ENCODE results near the gene CYP4F3.
"Not testable (repeated sequence)": the region's sequence is repeated elsewhere in the genome, so short reads cannot be mapped to it uniquely, and the experiment has no call there.

Gene CYP4F3

DNA sequence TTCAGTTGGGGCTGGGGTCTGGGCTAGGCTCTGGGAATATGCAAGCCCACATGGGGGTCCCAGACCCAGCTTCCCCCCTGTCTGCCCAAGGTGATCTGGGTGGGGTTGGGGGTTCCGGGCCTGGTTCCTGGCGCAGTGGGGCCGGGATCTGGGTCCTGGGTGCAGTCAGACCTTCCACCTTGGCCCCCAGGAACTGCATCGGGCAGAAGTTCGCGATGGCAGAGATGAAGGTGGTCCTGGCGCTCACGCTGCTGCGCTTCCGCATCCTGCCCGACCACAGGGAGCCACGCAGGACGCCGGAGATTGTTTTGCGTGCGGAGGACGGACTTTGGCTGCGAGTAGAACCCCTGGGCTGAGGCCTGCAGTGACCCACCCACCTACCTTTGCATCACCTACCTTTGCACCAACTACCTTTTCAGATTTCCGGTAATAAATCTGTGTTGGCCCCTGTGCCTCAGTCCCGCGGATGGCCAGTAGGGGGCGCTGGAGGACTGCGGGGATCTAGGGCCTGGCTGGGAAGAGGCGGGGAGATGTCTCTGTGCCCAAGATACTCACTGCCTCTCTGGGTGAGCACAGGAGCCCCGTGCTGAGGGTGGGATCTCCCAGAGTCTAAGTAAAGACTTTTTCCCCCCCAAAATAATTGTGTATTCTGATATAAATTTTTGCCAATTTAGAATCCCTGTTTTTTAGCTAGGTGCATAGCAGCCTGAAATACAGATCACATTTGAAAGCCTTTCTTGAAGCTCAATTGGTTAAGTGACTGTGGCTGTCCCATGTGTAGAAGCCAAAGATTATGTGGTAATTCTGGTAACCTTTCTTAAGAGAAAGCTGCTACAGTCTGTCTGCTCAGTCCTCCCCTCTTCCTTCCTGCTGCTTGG is 11.5 kb upstream of the CYP4F3 start:
- no peak for DNase-seq (ENCODE audit: low read depth)

GRCh38 chr19:15631817-15632216 is 8.9 kb upstream of the CYP4F3 start:
- no peak for DNase-seq (ENCODE audit: low read depth)

DNA sequence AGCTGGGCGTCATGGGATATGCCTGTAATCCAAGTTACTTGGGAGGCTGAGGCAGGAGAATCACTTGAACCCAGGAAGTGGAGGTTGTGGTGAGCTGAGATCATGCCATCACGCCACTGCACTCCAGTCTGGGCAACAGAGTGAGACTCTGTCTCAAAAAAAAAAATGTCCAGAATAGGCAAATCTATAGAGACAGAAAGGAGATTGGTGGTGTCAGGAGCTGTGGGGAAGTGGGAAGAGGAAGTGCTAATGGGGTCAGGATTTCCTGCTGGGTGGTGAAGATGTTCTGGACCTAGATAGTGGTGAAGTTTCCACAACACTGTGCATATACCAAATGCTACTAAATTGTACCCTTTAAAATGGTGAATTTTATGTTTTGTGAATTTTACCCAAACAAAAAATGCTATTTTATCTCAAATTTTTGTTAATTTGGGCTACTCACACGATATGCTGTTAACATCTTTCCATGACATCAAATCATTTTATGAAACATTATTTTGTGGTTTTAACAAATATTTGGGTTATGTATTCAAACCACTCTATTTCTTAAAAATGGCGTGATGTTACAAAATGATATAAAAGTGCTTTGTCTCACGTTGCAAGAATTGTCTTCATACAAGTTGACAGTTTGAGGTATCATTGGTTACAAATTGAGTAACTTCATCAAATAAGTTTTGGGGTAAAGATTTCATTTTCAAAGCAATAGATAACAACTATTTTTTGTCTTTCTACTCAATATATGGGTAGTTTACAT is 7.4 kb upstream of the CYP4F3 start:
- no peak for DNase-seq (ENCODE audit: low read depth)

DNA sequence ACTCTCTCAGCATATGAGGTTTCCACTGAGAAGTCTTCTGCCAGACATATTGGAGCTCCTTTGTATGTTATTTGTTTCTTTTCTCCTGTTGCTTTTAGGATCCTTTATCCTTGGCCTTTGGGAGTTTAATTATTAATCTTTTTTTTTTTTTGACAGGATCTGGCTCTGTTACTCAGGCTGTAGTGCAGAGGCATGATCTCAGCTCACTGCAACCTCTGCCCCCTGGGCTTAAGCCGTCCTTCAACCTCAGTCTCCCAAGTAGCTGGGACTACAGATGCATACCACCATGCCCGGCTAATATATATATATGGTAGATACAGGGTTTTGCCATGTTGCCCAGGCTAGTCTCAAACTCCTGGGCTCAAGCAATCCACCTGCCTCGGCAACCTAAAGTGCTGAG is 6.6 kb upstream of the CYP4F3 start:
- no peak for DNase-seq (ENCODE audit: low read depth)

DNA sequence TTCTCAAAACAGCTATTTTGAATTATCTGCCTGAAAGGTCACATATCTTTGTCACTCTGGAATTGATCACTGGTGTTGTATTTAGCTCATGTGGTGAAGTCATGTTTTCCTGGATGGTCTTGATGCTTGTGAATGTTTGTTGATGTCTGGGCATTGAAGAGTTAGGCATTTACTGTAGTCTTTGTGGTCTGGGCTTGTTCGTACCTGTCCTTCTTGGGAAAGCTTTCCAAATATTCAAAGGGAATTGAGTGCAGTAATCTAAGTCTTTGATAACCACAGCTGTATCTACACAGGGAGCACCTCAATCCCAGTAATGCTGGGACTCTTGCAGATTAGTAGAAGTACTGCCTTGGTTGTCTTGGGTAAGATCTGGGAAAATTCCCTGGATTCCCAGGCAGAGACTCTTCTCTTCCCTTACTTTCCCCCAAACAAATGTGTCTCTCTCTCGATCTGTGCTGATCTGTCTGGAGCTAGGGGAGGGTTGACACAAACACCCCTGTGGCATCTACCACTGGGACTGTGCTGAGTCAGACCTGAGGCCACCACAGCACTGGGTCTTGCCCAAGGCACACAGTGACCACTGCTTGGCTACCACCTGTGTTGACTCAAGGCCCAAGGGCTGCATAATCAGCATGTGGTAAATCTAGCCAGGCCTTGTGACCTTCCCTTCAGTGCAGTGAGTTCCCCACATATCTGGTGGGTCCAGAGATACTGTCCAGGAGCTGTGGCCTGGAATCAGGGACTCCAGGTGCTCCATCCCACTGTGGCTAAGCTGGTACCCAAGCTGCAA is 5.5 kb upstream of the CYP4F3 start:
- DNase-seq (ENCODE audit: low read depth) = no peak

DNA sequence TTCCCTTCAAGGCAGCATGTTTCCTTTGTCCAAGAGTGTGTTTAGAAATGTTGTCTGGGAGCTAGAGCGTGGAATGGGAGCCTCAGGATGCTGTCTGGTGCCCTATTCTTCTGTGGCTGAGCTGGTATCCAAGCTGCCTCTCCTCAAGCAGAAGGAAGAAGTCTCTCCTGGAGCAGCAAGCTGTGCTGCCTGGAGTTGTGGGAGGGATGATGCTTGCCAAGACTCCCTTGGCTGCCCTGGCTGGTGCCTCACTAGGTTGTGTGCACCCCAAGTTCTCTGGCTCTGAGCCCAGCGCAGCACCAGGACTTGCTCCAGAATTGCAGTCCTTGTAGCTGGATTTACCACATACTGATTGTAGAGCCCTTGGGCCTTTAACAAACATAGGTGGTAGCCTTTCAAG is 4.7 kb upstream of the CYP4F3 start:
- DNase-seq (ENCODE audit: low read depth) = no peak

DNA sequence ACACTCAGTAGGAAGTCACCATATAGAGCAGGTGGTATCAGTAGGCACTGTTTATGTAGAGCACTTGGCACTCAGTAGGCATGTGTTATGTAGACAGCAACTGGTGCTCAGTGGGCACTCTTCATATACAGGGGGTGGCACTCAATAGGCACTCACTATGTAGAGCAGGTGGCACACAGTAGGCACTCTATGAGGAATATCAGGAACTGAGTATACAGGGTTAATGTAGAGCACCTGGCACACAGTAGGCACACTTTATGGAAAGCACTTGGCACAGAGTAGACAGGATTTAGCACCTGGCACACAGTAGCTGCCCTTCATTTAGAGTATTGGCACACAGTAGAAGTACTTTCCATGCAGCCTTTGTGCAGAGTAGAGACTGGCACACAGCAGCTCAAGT is 1.1 kb upstream of the CYP4F3 start:
- no peak for DNase-seq (ENCODE audit: low read depth)

DNA sequence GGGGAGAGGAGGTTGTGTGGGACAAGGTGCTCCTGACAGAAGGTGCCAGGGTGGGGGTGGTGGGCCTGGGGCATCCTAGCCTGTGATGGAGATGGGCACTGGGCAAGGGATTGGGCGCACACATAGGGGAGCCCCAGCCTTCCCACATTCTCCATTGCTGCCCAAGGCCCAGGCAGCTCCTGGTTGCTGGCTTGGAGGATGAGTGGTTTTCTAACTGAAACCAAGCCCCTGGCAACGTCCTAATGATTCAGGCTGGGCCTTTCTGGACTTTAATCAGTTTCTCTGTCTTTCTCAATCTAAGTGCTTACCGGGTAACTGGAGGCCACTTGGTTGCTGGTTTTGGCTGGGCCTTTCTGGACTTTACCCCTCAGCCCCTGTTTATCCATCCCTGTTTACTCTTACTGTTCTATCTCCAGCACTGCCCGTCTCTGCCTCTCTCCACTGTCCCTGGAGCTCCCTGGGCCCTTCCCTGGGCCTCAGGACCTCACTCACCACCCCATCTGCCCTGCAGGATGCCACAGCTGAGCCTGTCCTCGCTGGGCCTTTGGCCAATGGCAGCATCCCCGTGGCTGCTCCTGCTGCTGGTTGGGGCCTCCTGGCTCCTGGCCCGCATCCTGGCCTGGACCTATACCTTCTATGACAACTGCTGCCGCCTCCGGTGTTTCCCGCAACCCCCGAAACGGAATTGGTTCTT is 354 bp downstream of the CYP4F3 start:
- no peak for DNase-seq (ENCODE audit: low read depth)

DNA sequence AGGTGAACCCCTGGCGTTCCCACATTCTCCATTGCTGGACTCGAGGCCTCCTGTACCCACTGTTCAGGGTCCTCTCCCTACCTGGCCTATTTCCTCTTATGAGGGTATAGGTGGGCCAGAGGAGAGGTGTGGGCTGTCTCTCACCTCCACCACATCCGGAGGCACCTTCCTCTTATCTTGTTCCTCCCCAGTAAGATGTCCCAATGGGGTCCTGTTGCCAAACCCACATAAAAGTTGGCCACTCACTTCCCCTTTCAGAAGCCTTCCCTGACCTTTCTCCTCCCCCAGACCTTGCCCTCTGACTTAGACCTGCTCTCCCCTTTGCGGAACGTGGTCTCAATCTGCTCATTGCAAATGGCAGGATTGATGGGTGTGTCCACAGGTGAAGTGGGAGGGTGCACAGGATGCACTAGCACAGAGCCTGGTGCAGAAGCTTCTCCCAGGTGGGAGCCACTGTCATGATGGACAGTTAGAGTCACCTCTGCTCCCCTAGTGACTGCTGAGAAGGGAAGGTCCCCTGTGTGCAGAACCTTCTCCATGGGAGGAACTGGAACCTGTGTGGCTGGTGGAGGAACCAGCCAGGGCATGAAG is 1.3 kb downstream of the CYP4F3 start:
- DNase-seq (ENCODE audit: low read depth) = no peak

DNA sequence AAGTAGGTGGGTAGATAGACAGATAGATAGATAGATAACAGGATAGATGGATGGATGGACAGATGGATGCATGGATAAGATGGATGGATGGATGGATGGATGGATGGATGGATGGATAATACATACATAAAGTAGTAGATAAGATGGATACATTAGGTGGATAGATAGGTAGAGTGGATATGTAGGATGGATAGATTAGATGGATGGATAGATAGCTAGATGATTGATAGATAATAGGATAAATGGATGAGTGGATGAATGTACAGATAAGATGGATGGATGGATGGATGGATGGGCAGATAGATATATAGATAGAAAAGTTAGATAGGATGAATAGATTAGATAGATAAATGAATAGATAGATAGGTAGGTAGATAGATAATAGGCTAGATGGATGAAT is 2.1 kb downstream of the CYP4F3 start:
- DNase-seq (ENCODE audit: low read depth) = no peak

GRCh38 chr19:15643387-15643786 is 2.7 kb downstream of the CYP4F3 start:
- no peak for DNase-seq (ENCODE audit: low read depth)

GRCh38 chr19:15644066-15644741 is 3.5 kb downstream of the CYP4F3 start:
- no peak for DNase-seq (ENCODE audit: low read depth)

- DNase-seq (ENCODE audit: low read depth) = no peak
Observed at GRCh38 chr19:15644816-15645215, 4.1 kb downstream of the CYP4F3 start.

DNA sequence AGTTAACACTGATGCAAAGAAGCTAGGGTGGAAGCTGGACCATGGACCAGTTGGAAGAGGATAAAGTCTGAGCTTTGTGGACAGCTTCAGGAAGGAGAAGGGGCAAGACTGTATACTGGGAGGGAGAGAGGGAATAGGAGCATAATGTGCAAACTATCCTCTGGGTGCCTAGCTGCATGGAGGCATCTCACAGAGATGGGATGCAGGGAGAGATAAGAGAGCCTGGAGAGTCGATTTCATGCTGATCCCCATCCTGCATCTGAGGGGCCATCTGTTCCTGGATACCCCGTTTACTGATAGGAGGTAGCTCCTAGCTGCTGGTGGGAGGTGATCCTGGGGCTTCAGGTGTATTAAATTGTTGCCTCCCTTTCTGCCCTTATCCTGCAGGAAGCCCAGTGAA is 8.8 kb downstream of the CYP4F3 start:
- no peak for DNase-seq (ENCODE audit: low read depth)

GRCh38 chr19:15650123-15650522 is 9.4 kb downstream of the CYP4F3 start:
- not testable (repeated sequence) for DNase-seq (ENCODE audit: low read depth)

DNA sequence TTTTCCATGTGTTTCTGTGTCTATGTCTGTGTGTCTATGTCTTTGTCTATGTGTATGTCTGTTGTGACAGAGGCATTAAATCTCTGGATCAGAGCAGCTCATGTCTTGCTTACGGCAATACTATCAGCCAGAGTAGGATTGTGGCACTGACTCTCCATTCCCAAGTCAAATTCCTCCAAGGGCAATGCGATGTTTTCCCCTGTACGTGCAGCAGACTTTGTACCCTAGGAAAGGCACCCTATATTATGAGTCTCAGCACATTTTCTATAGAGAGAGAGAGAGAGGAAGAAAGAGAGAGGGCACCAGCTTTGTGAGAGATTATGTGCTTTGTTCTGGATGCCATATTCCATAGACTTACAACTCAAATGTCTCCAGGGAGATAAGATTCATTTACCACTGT is 11.1 kb downstream of the CYP4F3 start:
- DNase-seq (ENCODE audit: low read depth) = no peak

- no peak for DNase-seq (ENCODE audit: low read depth)
Observed at GRCh38 chr19:15652559-15653278, 12.0 kb downstream of the CYP4F3 start.

DNA sequence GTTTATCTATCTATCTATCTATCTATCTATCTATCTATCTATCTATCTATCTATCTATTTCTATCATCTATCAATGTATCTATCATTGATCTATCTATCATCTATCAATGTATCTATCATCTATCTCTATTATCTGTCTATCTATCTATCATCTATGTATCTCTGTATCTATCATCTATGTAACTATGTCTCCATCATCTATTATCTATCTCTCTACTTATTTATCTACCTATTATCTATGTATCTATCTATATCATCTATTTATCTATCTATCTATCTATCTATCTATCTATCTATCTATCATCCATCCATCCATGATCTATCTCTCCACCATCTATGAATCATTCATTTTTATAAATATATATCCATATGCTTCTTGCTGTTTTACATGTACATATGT is 15.8 kb downstream of the CYP4F3 start:
- no peak for DNase-seq (ENCODE audit: low read depth)

GRCh38 chr19:15663247-15663646 is 22.6 kb downstream of the CYP4F3 start:
- DNase-seq (ENCODE audit: low read depth) = no peak

DNA sequence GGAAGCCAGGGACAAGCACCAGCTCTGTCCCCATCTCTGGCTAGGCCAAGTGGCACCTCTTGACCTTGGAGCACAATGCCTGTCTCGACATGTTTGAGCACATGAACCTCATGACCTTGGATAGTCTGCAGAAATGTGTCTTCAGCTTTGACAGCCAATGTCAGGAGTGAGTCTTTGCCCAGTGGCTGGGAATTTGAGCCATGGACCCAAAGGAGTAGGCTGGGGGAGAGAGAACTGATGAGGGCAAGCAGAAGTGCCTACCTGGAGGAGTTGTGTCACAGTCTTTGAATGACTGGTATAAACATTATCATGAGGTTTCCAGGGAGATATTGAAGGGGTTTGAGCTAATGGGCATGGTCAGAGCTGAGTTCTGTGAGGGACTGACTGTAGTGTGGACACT is 25.5 kb downstream of the CYP4F3 start:
- no peak for DNase-seq (ENCODE audit: low read depth)

Measured in HS-27A (cell line).